OCI-LY7 (cell line): Measurements from ENCODE around the gene PATL1. TPM values are rescaled to one million over a fixed set of nuclear protein-coding genes. Genes with fewer than 3 reads are reported as not detected.

ENCODE experiments used
- Bru-seq: library from RNA; stranded (reverse); fragments of 400-500 nt; gene quantifications from one replicate; lab custom pipeline; 2021; lab: Mats Ljungman, UMichigan
- BruChase-seq, 2 experiments: library from RNA; stranded (reverse); fragments of 400-500 nt; gene quantifications; one replicate each; lab custom pipeline; 2021; lab: Mats Ljungman, UMichigan
- BruUV-seq: library from RNA; stranded (reverse); fragments of 400-500 nt; replicated peaks from 2 replicates; lab custom pipeline; 2021; lab: Mats Ljungman, UMichigan
- CTCF ChIA-PET: fragments of 300-600 bp; sonication (Branson Sonifier 250); formaldehyde crosslinking; loops from one replicate; lab custom pipeline; 2022; ENCODE audit warnings: antibody characterized with exemption; ENCODE audit not compliant: unreplicated experiment; lab: Charles Lee
- POLR2A ChIA-PET: fragments of 300-600 bp; sonication (Branson Sonifier 250); formaldehyde crosslinking; loops from one replicate; lab custom pipeline; 2022; ENCODE audit warnings: antibody characterized with exemption; lab: Charles Lee
- DNase-seq: peaks from one replicate; pipeline ENCODE4 v3.0.0-alpha.2; 2015; ENCODE audit warnings: low spot score
- H2AFZ ChIP-seq: fragments of 200-600 bp; sonication (generic), shearing (Covaris generic); 2 replicates; pipeline ENCODE4 v1.6.1; 2014; ENCODE audit warnings: mild to moderate bottlenecking, antibody characterized with exemption, low read length, moderate library complexity
- H3K27ac ChIP-seq: fragments of 200-600 bp; sonication (generic); 2 replicates; pipeline ENCODE4 v1.5.1; 2014; ENCODE audit warnings: mixed run types, low read depth, mild to moderate bottlenecking, moderate library complexity, low read length, inconsistent platforms; ENCODE audit not compliant: poor library complexity, severe bottlenecking
- H3K36me3 ChIP-seq: fragments of 200-600 bp; sonication (generic); 2 replicates; pipeline ENCODE4 v1.6.1; 2014; ENCODE audit warnings: mild to moderate bottlenecking, antibody characterized with exemption, low read length, moderate library complexity, mixed read lengths; ENCODE audit not compliant: insufficient read depth
- H3K4me1 ChIP-seq: fragments of 200-600 bp; sonication (generic); 2 replicates; pipeline ENCODE4 v1.5.1; 2014; ENCODE audit warnings: mild to moderate bottlenecking, low read length; ENCODE audit not compliant: insufficient read depth, poor library complexity, severe bottlenecking
- H3K4me2 ChIP-seq: fragments of 200-600 bp; sonication (generic); 2 replicates; pipeline ENCODE4 v1.6.1; 2014; ENCODE audit warnings: mild to moderate bottlenecking, low read length
- H3K4me3 ChIP-seq: fragments of 200-600 bp; sonication (generic); 2 replicates; pipeline ENCODE4 v1.5.1; 2014; ENCODE audit warnings: mild to moderate bottlenecking, low read depth, low read length; ENCODE audit not compliant: poor library complexity, severe bottlenecking
- H3K79me2 ChIP-seq: fragments of 200-600 bp; sonication (generic); 2 replicates; pipeline ENCODE4 v1.6.1; 2016; ENCODE audit warnings: low read depth, mild to moderate bottlenecking, low read length, moderate library complexity, mixed read lengths; ENCODE audit not compliant: insufficient read depth
- H3K9me2 ChIP-seq: fragments of 200-600 bp; sonication (generic); 2 replicates; pipeline ENCODE4 v1.6.1; 2016; ENCODE audit warnings: mild to moderate bottlenecking, low read length, mixed read lengths; ENCODE audit not compliant: insufficient read depth
- H3K9me3 ChIP-seq: fragments of 200-600 bp; sonication (generic); 2 replicates; pipeline ENCODE4 v1.6.1; 2014; ENCODE audit warnings: mild to moderate bottlenecking, mixed run types, low read length, mixed read lengths
- H4K20me1 ChIP-seq: fragments of 200-600 bp; sonication (generic); 2 replicates; pipeline ENCODE4 v1.6.1; 2014; ENCODE audit warnings: mild to moderate bottlenecking, antibody characterized with exemption, low read length, moderate library complexity, mixed read lengths; ENCODE audit not compliant: insufficient read depth
- CTCF ChIP-seq: fragments of 200-600 bp; sonication (generic); conservative IDR thresholded peaks from 2 replicates; pipeline ENCODE4 v1.5.1; 2014; ENCODE audit warnings: mild to moderate bottlenecking, antibody characterized with exemption, low read length, moderate library complexity, mixed read lengths
- EZH2phosphoT487 ChIP-seq: fragments of 200-600 bp; sonication (generic); IDR thresholded peaks from 2 replicates; pipeline ENCODE4 v1.6.1; 2018; ENCODE audit warnings: low read depth, borderline replicate concordance, mild to moderate bottlenecking, mixed run types, antibody characterized with exemption, low read length, moderate library complexity, mixed read lengths
- intact Hi-C: fragments of 100-400 bp; cut with micrococcal nuclease; formaldehyde crosslinking; loops from one replicate; pipeline ENCODE4 v1.10.0; 2022; ENCODE audit not compliant: unreplicated experiment
- long read RNA-seq: library from polyadenylated mRNA; stranded (forward); transcript quantifications from one replicate; pipeline ENCODE4 v2.0.0, GENCODE V29; 2022
- total RNA-seq, 2 experiments: library from RNA; depleted of rRNA in 1 of 2; stranded (reverse); fragments of >200 nt in 1 of 2; shearing (Covaris generic) in 1 of 2; gene quantifications; 2 replicates each; pipeline ENCODE4 v1.2.3, GENCODE V29; 2014 to 2022

PATL1 gene
- total RNA-seq (2014; rRNA removed; shearing (Covaris generic)) (14.7 and 15.2 TPM in 2 replicates), total RNA-seq (2022) (46.3 TPM in 2 replicates), Bru-seq, nascent RNA (percentile 83 among the genes with signal in this experiment), BruChase-seq, experiment 1, labeled RNA remaining after a 6-hour chase (percentile 85 among the genes with signal in this experiment), BruChase-seq, experiment 2, labeled RNA remaining after a 2-hour chase (percentile 88 among the genes with signal in this experiment)
- long read RNA-seq, full-length matches to known transcripts = 7 of 15 reads
- long read RNA-seq, partial matches to known transcripts = 2 of 15 reads
- long read RNA-seq, other reads (novel, unspliced or antisense) = 6 of 15 reads

GRCh38 chr11:59668950-59669610, at the start of gene PATL1:
TSS of gene PATL1 (minus strand) at chr11:59669037. CDS start at chr11:59668895, 142 bp downstream.
- no TSS peak for BruUV-seq
- no peaks in the 10 kb centered on the region for H3K9me3 ChIP-seq
- peaks cover 25% of the 10 kb centered on the region for H3K79me2 ChIP-seq
- H3K36me3 ChIP-seq = peaks cover 31% of the 10 kb centered on the region
- H3K4me2 ChIP-seq = peak within 1 kb of the TSS; percentile 75
- no peak for TF ChIP-seq CTCF
- TF ChIP-seq EZH2phosphoT487 = no peak
- H4K20me1 ChIP-seq = peaks cover 9% of the 10 kb centered on the region; the same call in 1 of the 2 replicates
- POLR2A ChIA-PET = interaction anchor here (0.6 to 2.8 kb wide), 26 partner anchors 8 to 1895 kb away, joined by 3 to 14 read pairs (median 4); partner anchors contain the start of genes MS4A1, OSBP and SLC15A3
- DNase-seq = peak; percentile 98
- no peaks in the 10 kb centered on the region for H3K9me2 ChIP-seq
- H3K4me3 ChIP-seq = peak within 1 kb of the TSS; percentile 99
- H3K4me1 ChIP-seq = peaks cover 19% of the 10 kb centered on the region
- H2AFZ ChIP-seq = peak within 1 kb of the TSS; percentile 96
- peak within 1 kb of the TSS; percentile 47 for H3K27ac ChIP-seq
- CTCF ChIA-PET = interaction anchor here (0.6 kb wide), 2 partner anchors 77 to 98 kb away, joined by 6 read pairs; no protein-coding TSS in a partner anchor
- intact Hi-C loops = loop anchor here (2.0 to 5.0 kb wide), 5 partner anchors 52 to 397 kb away; partner anchors contain the start of gene MRPL16

GRCh38 chr11:59716051-59716450, 47.2 kb upstream of the PATL1 start:
- BruUV-seq = no TSS peak

More at GRCh38 chr11:59716051-59716450, 47.2 kb upstream of the PATL1 start:
- Histone ChIP-seq H2AFZ (no peak overlapping the region), H3K36me3 (no peaks in the 10 kb centered on the region), H3K27ac (no peak overlapping the region), H3K4me3 (no peak overlapping the region), H3K4me2 (no peak overlapping the region), H3K9me3 (no peaks in the 10 kb centered on the region), H3K9me2 (no peaks in the 10 kb centered on the region), H3K79me2 (no peaks in the 10 kb centered on the region), H3K4me1 (no peaks in the 10 kb centered on the region), H4K20me1 (no peaks in the 10 kb centered on the region)
- CTCF ChIA-PET = no interaction called here
- intact Hi-C loops = no loop called here
- no peak for TF ChIP-seq CTCF
- TF ChIP-seq EZH2phosphoT487 = no peak
- DNase-seq = no peak
- POLR2A ChIA-PET = no interaction called here
